GM03348 (cell line): ENCODE results near the gene BTK.
"Not testable (repeated sequence)": the region's sequence is repeated elsewhere in the genome, so short reads cannot be mapped to it uniquely, and the experiment has no call there.

Experiments
- DNase-seq: peaks from one replicate; pipeline ENCODE4 v3.0.0; 2012; ENCODE audit warnings: low spot score

The BTK gene

GRCh38 chrX:101337776-101338271, 48.2 kb downstream of the BTK start:
- DNase-seq = no peak

DNA sequence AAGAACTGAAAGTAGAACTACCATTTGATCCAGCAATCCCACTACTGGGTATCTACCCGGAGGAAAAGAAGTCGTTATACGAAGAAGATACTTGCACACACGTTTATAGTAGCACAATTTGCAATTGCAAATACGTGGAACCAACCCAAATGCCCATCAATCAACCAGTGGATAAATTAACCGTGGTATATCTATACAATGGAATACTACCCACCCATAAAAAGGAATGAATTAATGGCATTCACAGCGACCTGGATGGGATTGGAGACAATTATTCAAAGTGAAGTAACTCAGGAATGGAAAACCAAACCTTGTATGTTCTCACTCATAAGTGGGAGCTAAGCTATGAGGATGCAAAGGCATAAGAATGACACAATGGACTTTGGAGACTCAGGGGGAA, 51.7 kb downstream of the BTK start:
- DNase-seq = not testable (repeated sequence)

GRCh38 chrX:101326600-101326999, 59.4 kb downstream of the BTK start:
- DNase-seq = not testable (repeated sequence)

GRCh38 chrX:101303790-101304189, 82.2 kb downstream of the BTK start:
- DNase-seq = no peak
